Neutrophil (primary cell): ENCODE data around the gene MPPE1.

ENCODE experiments used
- H3K27ac ChIP-seq: fragments of 200-600 bp; sonication (generic); 2 replicates; pipeline ENCODE4 v1.5.1; 2016; ENCODE audit warnings: mild to moderate bottlenecking, moderate library complexity
- H3K27me3 ChIP-seq: fragments of 200-600 bp; sonication (generic); 2 replicates; pipeline ENCODE4 v1.6.0; 2016; ENCODE audit warnings: mild to moderate bottlenecking
- H3K36me3 ChIP-seq: fragments of 200-600 bp; sonication (generic); 2 replicates; pipeline ENCODE4 v1.5.1; 2017
- H3K4me1 ChIP-seq, 2 experiments: fragments of 200-600 bp in 1 of 2; sonication (generic) in 1 of 2; 1 replicate in 1 of 2; 2 replicates in 1 of 2; pipeline versions ENCODE4 v1.5.1 to v1.6.1; 2013 to 2016; ENCODE audit warnings: low read depth in 1 of 2, low read length in 1 of 2, mild to moderate bottlenecking in 1 of 2, moderate library complexity in 1 of 2; ENCODE audit not compliant: control insufficient read depth in 1 of 2, insufficient read depth in 1 of 2
- H3K4me3 ChIP-seq, 2 experiments: fragments of 200-600 bp in 1 of 2; sonication (generic) in 1 of 2; 1 replicate in 1 of 2; 2 replicates in 1 of 2; pipeline ENCODE4 v1.5.1; 2013 to 2016; ENCODE audit warnings: low read depth in 1 of 2, low read length in 1 of 2, mild to moderate bottlenecking in 1 of 2, moderate library complexity in 1 of 2
- H3K9me3 ChIP-seq: fragments of 200-600 bp; sonication (generic); 2 replicates; pipeline ENCODE4 v1.5.1; 2016
- CTCF ChIP-seq: fragments of 200-600 bp; sonication (generic); IDR thresholded peaks from 2 replicates; pipeline ENCODE4 v1.5.1; 2016; ENCODE audit warnings: antibody characterized with exemption

MPPE1 gene

DNA sequence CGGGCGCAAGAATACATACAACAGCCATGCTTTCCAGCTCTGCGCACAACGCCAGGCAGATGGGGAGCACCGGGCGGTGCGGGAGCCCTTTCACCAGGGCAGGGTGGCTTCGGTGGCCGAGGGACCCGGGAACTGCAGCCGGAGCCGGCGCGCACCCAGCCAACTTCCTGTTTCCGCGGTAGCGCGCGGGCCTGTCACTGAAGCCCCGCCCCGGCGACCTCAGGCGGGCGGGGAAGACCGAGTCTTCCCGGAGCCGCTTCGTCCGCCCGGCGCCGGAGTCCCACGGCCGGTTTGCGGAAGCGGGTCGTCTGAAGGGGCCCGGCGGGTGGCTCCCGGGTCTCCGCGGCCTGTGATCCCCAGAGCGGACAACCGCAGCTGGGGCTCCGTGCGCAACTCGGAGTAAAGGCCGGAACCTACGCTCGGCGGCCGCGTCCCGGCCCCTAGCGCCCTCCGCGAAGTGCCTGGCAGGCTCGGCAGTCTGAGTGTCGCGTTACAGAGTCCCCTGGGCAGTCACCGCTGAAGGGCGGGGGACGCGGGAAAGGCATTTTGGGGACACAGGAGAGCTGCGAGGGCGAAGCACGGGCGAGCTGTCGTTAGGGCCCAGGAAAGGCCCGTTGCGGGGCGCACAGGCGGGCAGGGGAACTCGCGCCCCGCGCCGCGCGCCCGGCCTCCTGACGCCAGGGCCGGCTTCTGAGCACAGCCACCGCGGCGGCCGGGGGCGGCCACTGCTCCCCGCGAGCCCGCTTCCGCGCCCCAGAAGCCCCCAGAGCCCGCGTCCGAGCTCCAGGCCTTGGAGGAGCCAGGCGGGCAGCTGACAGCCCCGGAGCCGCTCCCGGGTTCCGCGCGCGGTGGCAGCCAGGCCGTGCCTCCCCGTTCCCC is at the start of gene MPPE1:
TSS of gene MPPE1 (minus strand) at position 136 of the 879 bp plus-strand sequence. CDS start 11,053 bp downstream, outside the sequence.
- H3K9me3 ChIP-seq, result no peaks in the 10 kb centered on the region
- peak within 1 kb of the TSS; percentile 79 to 96 for H3K4me3 ChIP-seq
- TF ChIP-seq CTCF, result peak; percentile 63
- no peaks in the 10 kb centered on the region for H3K27me3 ChIP-seq
- peak within 1 kb of the TSS; percentile 100 for H3K27ac ChIP-seq
- peaks cover 41 to 57% of the 10 kb centered on the region in 2 experiments for H3K4me1 ChIP-seq
- H3K36me3 ChIP-seq, result peaks cover 24% of the 10 kb centered on the region

- Histone ChIP-seq H3K9me3 (no peaks in the 10 kb centered on the region), H3K27ac (no peak overlapping the region), H3K4me3 (no peak overlapping the region), H3K27me3 (no peaks in the 10 kb centered on the region), H3K4me1 (no peaks in the 10 kb centered on the region), H3K36me3 (no peaks in the 10 kb centered on the region)
- TF ChIP-seq CTCF, result no peak
Measured at GRCh38 chr18:11957636-11958035, 49.5 kb upstream of the MPPE1 start.

- no peak overlapping the region for H3K4me3 ChIP-seq
- no peaks in the 10 kb centered on the region for H3K4me1 ChIP-seq
- TF ChIP-seq CTCF, result no peak
- no peak overlapping the region for H3K27ac ChIP-seq
- no peaks in the 10 kb centered on the region for H3K9me3 ChIP-seq
- H3K36me3 ChIP-seq, result no peaks in the 10 kb centered on the region
- H3K27me3 ChIP-seq, result no peaks in the 10 kb centered on the region
Measured at GRCh38 chr18:11956371-11957308, 48.5 kb upstream of the MPPE1 start.

- no peak overlapping the region for H3K27ac ChIP-seq
Measured at GRCh38 chr18:11955239-11956029, 47.3 kb upstream of the MPPE1 start.

More at GRCh38 chr18:11955239-11956029, 47.3 kb upstream of the MPPE1 start:
- Histone ChIP-seq H3K9me3 (no peaks in the 10 kb centered on the region), H3K27me3 (no peaks in the 10 kb centered on the region), H3K36me3 (no peaks in the 10 kb centered on the region), H3K4me1 (no peaks in the 10 kb centered on the region), H3K4me3 (no peak overlapping the region)
- TF ChIP-seq CTCF, result no peak
